Hippocampal formation (tissue), 2 donors: Measurements from ENCODE around the gene SMG7.
A peak's percentile ranks its signal among the peaks of the same experiment; 100 is the strongest.

Experiments
- DNase-seq, 2 donors: peaks; one replicate each; lab custom pipeline; 2025; lab: John Stamatoyannopoulos, UW

The SMG7 gene

GRCh38 chr1:183467687-183468086 is 4.6 kb upstream of the SMG7 start:
- no peak for DNase-seq

- DNase-seq = peak; percentile 74 to 77
Measured at GRCh38 chr1:183470147-183470960, 1.9 kb upstream of the SMG7 start.

- peak; percentile 74 to 84 for DNase-seq
Measured at GRCh38 chr1:183470961-183471742, 1.1 kb upstream of the SMG7 start.

GRCh38 chr1:183471743-183472487 is 384 bp upstream of the SMG7 start:
- peak; percentile 96 to 97 for DNase-seq

- DNase-seq = no peak
Measured at GRCh38 chr1:183473217-183473536, 878 bp downstream of the SMG7 start.

- no peak for DNase-seq
Measured at GRCh38 chr1:183476081-183476480, 3.8 kb downstream of the SMG7 start.

GRCh38 chr1:183477986-183478781 is 5.9 kb downstream of the SMG7 start:
- DNase-seq = no peak

- no peak for DNase-seq
Measured at GRCh38 chr1:183480971-183481441, 8.7 kb downstream of the SMG7 start.

- DNase-seq = no peak
Measured at GRCh38 chr1:183483224-183483623, 10.9 kb downstream of the SMG7 start.

- DNase-seq = no peak
Measured at GRCh38 chr1:183484254-183484653, 12.0 kb downstream of the SMG7 start.

- DNase-seq = no peak
Measured at GRCh38 chr1:183484851-183485250, 12.6 kb downstream of the SMG7 start.

GRCh38 chr1:183487674-183488442 is 15.6 kb downstream of the SMG7 start:
- DNase-seq = no peak

- no peak for DNase-seq
Measured at GRCh38 chr1:183490932-183491331, 18.6 kb downstream of the SMG7 start.

GRCh38 chr1:183493540-183494245 is 21.4 kb downstream of the SMG7 start:
- DNase-seq = no peak

- DNase-seq = no peak
Measured at GRCh38 chr1:183495420-183495819, 23.1 kb downstream of the SMG7 start.

- no peak for DNase-seq
Measured at GRCh38 chr1:183497218-183497617, 24.9 kb downstream of the SMG7 start.

GRCh38 chr1:183498342-183498991 is 26.2 kb downstream of the SMG7 start:
- no peak for DNase-seq

- no peak for DNase-seq
Measured at GRCh38 chr1:183505454-183506089, 33.3 kb downstream of the SMG7 start.

GRCh38 chr1:183506561-183506960 is 34.3 kb downstream of the SMG7 start:
- no peak for DNase-seq
